Ectodermal cell (in vitro differentiated cells): ENCODE data around the gene SHE. TPM values are rescaled to one million over a fixed set of nuclear protein-coding genes. Genes with fewer than 3 reads are reported as not detected.

Experiments used
- H3K27ac ChIP-seq: 2 replicates; pipeline ENCODE4 v1.7.0; 2013; ENCODE audit warnings: mild to moderate bottlenecking, low read depth, low read length; ENCODE audit not compliant: insufficient read depth, poor library complexity, severe bottlenecking
- H3K27me3 ChIP-seq: 2 replicates; pipeline ENCODE4 v1.7.0; 2013; ENCODE audit warnings: mild to moderate bottlenecking, low read length; ENCODE audit not compliant: insufficient read depth, control insufficient read depth, poor library complexity, severe bottlenecking
- H3K36me3 ChIP-seq: one replicate; pipeline ENCODE4 v1.7.0; 2013; ENCODE audit warnings: low read length; ENCODE audit not compliant: control insufficient read depth, insufficient read depth
- H3K4me1 ChIP-seq: one replicate; pipeline ENCODE4 v1.7.0; 2013; ENCODE audit warnings: low read length; ENCODE audit not compliant: control insufficient read depth, insufficient read depth
- H3K4me3 ChIP-seq: 2 replicates; pipeline ENCODE4 v1.7.0; 2013; ENCODE audit warnings: low read depth, low read length, control low read depth; ENCODE audit not compliant: insufficient read depth
- H3K9me3 ChIP-seq: 2 replicates; pipeline ENCODE4 v1.7.0; 2013; ENCODE audit warnings: mild to moderate bottlenecking, low read length, moderate library complexity; ENCODE audit not compliant: control insufficient read depth
- WGBS, 2 experiments: methylation state at CpG; one replicate each; pipeline ENCODE4 v1.1.7; 2013; ENCODE audit warnings: missing lambda C conversion rate in 2 of 2; 5-methylcytosine and 5-hydroxymethylcytosine counted together
- polyA plus RNA-seq, 4 experiments: library from polyadenylated mRNA; stranded (reverse); fragments of 50-300 nt; gene quantifications; one replicate each; pipeline ENCODE4 v1.2.3, GENCODE V29; 2013

The SHE gene
- polyA plus RNA-seq (2013, experiment 1 of 4) = not detected
- polyA plus RNA-seq (2013, experiment 2 of 4) = 0.14 TPM
- 0.11 TPM for polyA plus RNA-seq (2013, experiment 3 of 4)
- 0.08 TPM for polyA plus RNA-seq (2013, experiment 4 of 4)

DNA sequence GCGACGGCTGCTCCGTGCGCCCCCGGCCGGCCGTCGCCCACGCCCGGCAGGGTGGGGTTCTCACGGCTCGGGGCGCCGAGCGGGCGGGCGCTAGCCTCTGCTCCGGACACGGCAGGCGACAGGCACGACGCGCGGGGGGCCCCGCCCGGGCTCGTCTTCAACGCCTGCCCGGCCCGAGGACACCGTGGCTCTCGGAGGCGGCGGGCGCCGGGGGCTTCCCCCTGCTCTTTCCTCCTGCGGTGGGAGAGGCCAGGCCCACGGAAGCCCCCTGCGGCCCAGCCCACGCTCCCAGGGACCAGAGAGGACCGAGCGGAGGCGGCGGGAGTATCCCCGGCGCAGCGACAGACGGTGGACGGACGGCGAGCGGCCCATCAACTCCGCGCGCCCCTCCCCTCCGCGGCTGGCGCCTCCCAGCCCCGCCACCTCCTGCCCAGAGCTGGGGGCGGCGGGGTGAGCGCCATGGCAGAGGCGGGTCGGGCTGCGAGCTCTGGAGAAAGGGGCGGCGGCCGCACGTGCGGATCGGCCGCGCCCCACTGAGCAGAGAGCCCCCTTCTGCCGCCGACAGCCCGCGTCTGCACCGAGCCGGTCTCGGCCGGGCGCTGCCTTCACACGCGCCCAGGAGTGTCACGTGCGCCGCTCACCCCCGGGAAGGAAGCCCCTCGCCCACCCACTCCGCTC is at the start of gene SHE, which contains the start of gene TDRD10:
TSS of gene SHE (minus strand) at position 347 of the 678 bp plus-strand sequence. CDS start 386 bp downstream, outside the sequence.
TSS of gene TDRD10 (plus strand) at position 154 of the 678 bp plus-strand sequence. CDS start 4,685 bp downstream, outside the sequence.
- H3K4me3 ChIP-seq = peak within 1 kb of the TSS; percentile 10
- no peaks in the 10 kb centered on the region for H3K9me3 ChIP-seq
- H3K27me3 ChIP-seq = peaks cover 79% of the 10 kb centered on the region
- H3K36me3 ChIP-seq = no peaks in the 10 kb centered on the region
- H3K4me1 ChIP-seq = no peaks in the 10 kb centered on the region
- WGBS, 2 experiments = 4 to 5% methylated on average over 90 of the region's 90 CpGs
- H3K27ac ChIP-seq = no peak within 1 kb of the TSS

DNA sequence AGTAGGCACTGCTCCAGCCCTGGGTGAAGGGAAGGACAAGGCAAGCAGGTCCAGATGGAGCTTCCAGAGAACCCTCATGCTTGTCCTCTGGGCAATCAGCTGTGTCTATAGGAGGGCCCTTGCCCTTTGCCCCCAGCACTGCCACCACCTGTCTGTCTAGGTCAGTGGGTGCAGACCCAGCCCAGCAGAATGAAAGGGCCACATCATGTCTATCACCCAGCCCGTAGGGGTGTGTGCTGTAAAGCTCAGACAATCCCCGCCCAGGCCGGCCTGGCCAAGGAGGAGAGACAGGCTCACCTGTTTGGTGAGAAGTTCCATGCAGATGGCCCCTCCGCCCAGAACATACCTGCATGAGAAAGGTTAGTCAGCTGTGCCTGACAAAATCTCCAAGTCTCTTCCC is 49.3 kb upstream of the SHE start:
- peaks cover 54% of the 10 kb centered on the region for H3K36me3 ChIP-seq
- 93 to 95% methylated on average over 4 of the region's 4 CpGs for WGBS, 2 experiments

GRCh38 chr1:154550657-154551056 is 48.4 kb upstream of the SHE start:
- Histone ChIP-seq H3K27ac (no peak overlapping the region), H3K36me3 (peaks cover 54% of the 10 kb centered on the region), H3K4me3 (no peak overlapping the region), H3K4me1 (no peaks in the 10 kb centered on the region), H3K27me3 (no peaks in the 10 kb centered on the region), H3K9me3 (no peaks in the 10 kb centered on the region)
- 75 to 77% methylated on average over 6 of the region's 6 CpGs for WGBS, 2 experiments

More for the DNA sequence above, 49.3 kb upstream of the SHE start:
- Histone ChIP-seq H3K27me3 (no peaks in the 10 kb centered on the region), H3K4me3 (no peak overlapping the region), H3K27ac (no peak overlapping the region), H3K4me1 (peaks cover 7% of the 10 kb centered on the region), H3K9me3 (no peaks in the 10 kb centered on the region)

DNA sequence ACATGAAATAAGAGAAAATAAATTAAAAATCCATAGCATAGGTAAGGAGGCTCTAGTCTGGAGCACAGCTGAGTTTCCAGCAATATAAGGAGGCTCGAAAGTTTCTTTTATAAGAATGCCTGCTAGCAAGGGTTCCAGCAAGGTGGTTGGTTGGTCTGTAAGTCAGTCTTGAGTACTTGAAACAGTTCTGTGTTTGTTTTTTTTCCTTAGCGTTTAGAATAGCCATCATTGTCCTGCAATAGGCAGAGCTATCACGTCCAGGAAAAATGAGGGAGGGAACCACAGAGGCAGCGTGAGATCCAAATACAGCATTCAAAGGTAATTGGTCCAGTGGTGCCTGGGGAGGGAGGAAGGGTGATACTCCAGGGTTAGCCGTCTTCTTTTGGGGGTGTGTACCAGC is 47.9 kb upstream of the SHE start:
- WGBS, 2 experiments = 91 to 93% methylated on average over 5 of the region's 5 CpGs
- no peak overlapping the region for H3K4me3 ChIP-seq
- H3K36me3 ChIP-seq = peaks cover 49% of the 10 kb centered on the region
- H3K27ac ChIP-seq = no peak overlapping the region
- no peaks in the 10 kb centered on the region for H3K9me3 ChIP-seq
- no peaks in the 10 kb centered on the region for H3K27me3 ChIP-seq
- H3K4me1 ChIP-seq = no peaks in the 10 kb centered on the region

GRCh38 chr1:154549202-154549770 is 47.1 kb upstream of the SHE start:
- Histone ChIP-seq H3K36me3 (peaks cover 42% of the 10 kb centered on the region), H3K27ac (no peak overlapping the region), H3K27me3 (no peaks in the 10 kb centered on the region), H3K4me3 (no peak overlapping the region), H3K4me1 (no peaks in the 10 kb centered on the region), H3K9me3 (no peaks in the 10 kb centered on the region)
- WGBS, 2 experiments = 87 to 93% methylated on average over 3 of the region's 3 CpGs

DNA sequence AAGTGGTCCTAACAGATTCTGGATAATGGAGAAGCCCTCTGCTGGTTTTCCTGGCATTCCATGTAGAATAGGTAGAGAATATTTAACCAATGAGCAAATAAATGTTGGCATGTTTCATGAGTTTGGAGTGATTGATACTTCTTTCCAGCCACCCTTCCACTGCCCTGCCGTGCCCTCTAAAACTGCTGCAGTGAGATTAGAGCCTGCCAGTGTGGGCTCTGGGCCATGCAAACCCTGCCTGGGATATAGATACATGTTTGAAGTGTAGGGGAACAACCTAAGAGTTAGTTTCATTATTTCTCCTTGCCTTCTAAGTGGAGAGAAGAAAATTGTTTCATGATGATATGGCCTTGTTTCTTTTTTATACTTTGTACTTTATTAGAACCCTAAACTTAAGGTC is 45.8 kb upstream of the SHE start:
- no peak overlapping the region for H3K27ac ChIP-seq
- WGBS, 2 experiments = 100% methylated on average over 1 of the region's 1 CpG

DNA sequence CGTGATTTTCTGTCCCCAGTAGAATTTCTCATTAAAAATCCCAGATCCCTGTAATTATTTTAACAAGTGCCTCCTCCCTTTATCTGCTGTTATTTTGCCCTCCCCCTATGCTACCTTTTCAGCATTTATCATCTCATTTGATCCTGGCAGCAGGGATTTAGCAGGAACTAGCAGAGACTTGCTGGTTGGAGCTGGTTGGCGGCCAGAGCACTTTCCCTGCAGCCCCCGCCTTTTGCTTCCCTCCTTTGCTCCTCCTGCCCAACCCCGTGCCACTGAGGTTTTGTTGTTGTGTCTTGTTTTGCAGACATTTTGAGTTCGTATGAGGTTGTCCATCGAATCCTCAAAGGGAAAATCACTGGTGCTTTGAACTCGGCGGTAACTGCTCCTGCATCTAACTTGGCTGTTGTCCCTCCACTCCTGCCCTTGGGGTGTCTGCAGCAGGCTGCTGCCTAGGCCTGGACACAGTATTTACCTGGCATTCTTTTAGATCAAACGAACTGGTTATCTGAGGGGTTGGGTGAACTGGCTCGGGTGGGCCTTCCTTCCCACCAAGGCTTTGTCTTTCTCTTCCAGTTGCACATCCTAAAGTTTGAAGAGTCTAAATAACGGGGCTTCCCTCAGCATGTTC is 45.0 kb upstream of the SHE start:
- 86% methylated on average over 11 of the region's 11 CpGs for WGBS, 2 experiments
- peaks cover 22% of the 10 kb centered on the region for H3K36me3 ChIP-seq
- H3K4me3 ChIP-seq = no peak overlapping the region
- H3K9me3 ChIP-seq = no peaks in the 10 kb centered on the region
- no peaks in the 10 kb centered on the region for H3K27me3 ChIP-seq
- no peaks in the 10 kb centered on the region for H3K4me1 ChIP-seq
- H3K27ac ChIP-seq = no peak overlapping the region

More for the DNA sequence above, 45.8 kb upstream of the SHE start:
- no peaks in the 10 kb centered on the region for H3K9me3 ChIP-seq
- H3K36me3 ChIP-seq = peaks cover 30% of the 10 kb centered on the region
- H3K4me3 ChIP-seq = no peak overlapping the region
- H3K27me3 ChIP-seq = no peaks in the 10 kb centered on the region
- no peaks in the 10 kb centered on the region for H3K4me1 ChIP-seq

DNA sequence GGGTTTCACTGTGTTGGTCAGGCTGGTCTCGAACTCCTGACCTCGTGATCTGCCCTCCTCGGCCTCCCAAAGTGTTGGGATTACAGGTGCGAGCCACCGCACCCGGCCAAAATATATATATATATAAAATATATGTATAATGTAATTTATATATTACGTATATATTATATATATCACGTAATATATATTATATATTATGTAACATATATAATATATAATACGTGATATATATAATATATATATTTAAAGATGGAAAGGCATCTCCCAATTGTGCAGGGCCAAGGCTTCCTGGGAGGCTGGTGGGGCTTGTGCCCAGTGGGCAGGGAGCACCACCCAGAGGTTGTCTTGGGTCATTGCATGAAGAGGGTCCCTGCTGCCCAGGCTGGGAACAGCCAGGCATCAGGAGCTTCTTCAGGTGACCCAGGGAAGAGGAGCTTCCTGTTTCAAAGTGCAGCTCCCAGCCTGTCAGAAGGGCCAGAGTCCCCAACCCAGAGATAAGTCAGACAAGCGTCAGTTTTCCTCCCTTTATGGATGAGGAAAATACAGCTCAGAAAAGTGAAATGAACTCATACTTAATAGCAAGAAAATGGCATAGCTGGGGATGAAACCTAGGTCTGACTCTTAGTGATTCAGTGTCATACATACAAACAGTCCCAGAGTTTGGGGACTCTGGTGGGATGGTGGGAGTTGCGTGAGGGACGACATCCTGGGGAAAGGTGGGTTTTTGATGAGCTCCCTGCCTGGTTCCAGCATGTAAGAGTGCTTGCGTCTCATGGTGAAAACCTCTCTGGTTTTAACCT is 44.3 kb upstream of the SHE start:
- H3K27ac ChIP-seq = no peak overlapping the region
- no peak overlapping the region for H3K4me3 ChIP-seq
- peaks cover 15% of the 10 kb centered on the region for H3K36me3 ChIP-seq
- no peaks in the 10 kb centered on the region for H3K27me3 ChIP-seq
- no peaks in the 10 kb centered on the region for H3K9me3 ChIP-seq
- no peaks in the 10 kb centered on the region for H3K4me1 ChIP-seq
- WGBS, 2 experiments = 81 to 82% methylated on average over 7 of the region's 13 CpGs

DNA sequence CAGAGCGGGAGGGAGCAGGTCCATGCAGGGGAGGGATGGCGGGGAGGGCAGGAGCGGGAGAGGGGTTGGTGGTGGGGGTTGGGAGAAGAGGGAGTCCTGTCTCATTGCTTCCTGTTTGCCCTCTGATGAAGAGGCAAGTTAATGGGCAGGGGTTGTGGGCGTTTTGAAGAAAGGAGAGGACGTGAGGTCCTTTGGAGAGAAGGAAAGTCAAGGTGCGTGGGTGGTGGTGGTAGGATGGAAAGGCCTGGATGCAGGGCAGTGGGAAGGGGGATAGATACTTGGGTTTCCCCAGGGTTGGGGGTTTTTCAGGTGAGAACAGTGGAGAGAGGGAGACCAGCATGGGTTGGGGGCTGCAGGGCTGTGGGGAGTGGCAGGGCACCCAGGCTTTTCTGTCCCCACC is 39.0 kb upstream of the SHE start:
- Histone ChIP-seq H3K9me3 (no peaks in the 10 kb centered on the region), H3K36me3 (no peaks in the 10 kb centered on the region), H3K27me3 (no peaks in the 10 kb centered on the region), H3K4me1 (no peaks in the 10 kb centered on the region), H3K4me3 (no peak overlapping the region), H3K27ac (no peak overlapping the region)
- WGBS, 2 experiments = 66 to 67% methylated on average over 6 of the region's 6 CpGs
